Endothelial cell of umbilical vein (primary cell): ENCODE results near the gene PSMB5. TPM values are rescaled to one million over a fixed set of nuclear protein-coding genes. Genes with fewer than 3 reads are reported as not detected.

ENCODE experiments used
- BruUV-seq: library from RNA; stranded (reverse); fragments of 400-500 nt; replicated peaks from 2 replicates; lab custom pipeline; 2021; lab: Mats Ljungman, UMichigan
- CTCF ChIA-PET: fragments of 300-600, 350-600 bp; sonication (Branson Sonifier 250); formaldehyde crosslinking; loops from one replicate; lab custom pipeline; 2021; ENCODE audit warnings: antibody characterized with exemption, inconsistent platforms; lab: Charles Lee
- POLR2A ChIA-PET: fragments of 300-600, 350-600 bp; sonication (Branson Sonifier 250); formaldehyde crosslinking; loops from one replicate; lab custom pipeline; 2021; ENCODE audit warnings: antibody characterized with exemption, inconsistent platforms; lab: Charles Lee
- DNase-seq: peaks from one replicate; pipeline ENCODE4 v3.0.0-alpha.2; 2011; ENCODE audit warnings: low read depth, low spot score
- FAIRE-seq: peaks from 2 replicates; lab custom pipeline; 2011; peaks lifted over from hg19 to GRCh38; lab: Jason Lieb, UNC
- H2AFZ ChIP-seq: 2 replicates; pipeline ENCODE4 v1.6.0; 2012; ENCODE audit warnings: low read depth, low read length, control low read depth, inconsistent platforms
- H3K27ac ChIP-seq: 2 replicates; pipeline ENCODE4 v1.5.1; 2011; ENCODE audit warnings: low read depth, mild to moderate bottlenecking, control low read depth, low read length, moderate library complexity; ENCODE audit not compliant: insufficient read depth
- H3K27me3 ChIP-seq, 2 experiments: 2 replicates each; pipeline versions ENCODE4 v1.6.0 to v1.6.1; 2011; ENCODE audit warnings: low read length in 2 of 2, mixed read lengths in 1 of 2; ENCODE audit not compliant: control insufficient read depth in 2 of 2, insufficient read depth in 2 of 2
- H3K36me3 ChIP-seq, 2 experiments: 2 replicates in 1 of 2; 3 replicates in 1 of 2; pipeline ENCODE4 v1.5.1; 2011; ENCODE audit warnings: low read length in 2 of 2, mild to moderate bottlenecking in 1 of 2, moderate library complexity in 1 of 2; ENCODE audit not compliant: control insufficient read depth in 2 of 2, insufficient read depth in 2 of 2; ENCODE audit errors: extremely low read depth in 1 of 2
- H3K4me1 ChIP-seq: 3 replicates; pipeline ENCODE4 v1.5.1; 2011; ENCODE audit warnings: mild to moderate bottlenecking, low read length; ENCODE audit not compliant: control insufficient read depth, insufficient read depth; ENCODE audit errors: extremely low read depth
- H3K4me2 ChIP-seq: 2 replicates; pipeline ENCODE4 v1.6.1; 2011; ENCODE audit warnings: low read length, control low read depth, mixed read lengths; ENCODE audit not compliant: insufficient read depth
- H3K4me3 ChIP-seq, 3 experiments: fragments of 200-600 bp in 1 of 3; sonication (generic), shearing (Covaris generic) in 1 of 3; replicated peaks in 1 of 3; 2 replicates each; pipeline ENCODE4 v1.5.1; 2011 to 2016; ENCODE audit warnings: control low read depth in 3 of 3, low read length in 3 of 3, mild to moderate bottlenecking in 2 of 3, inconsistent platforms in 1 of 3, low read depth in 1 of 3, moderate library complexity in 1 of 3; ENCODE audit not compliant: insufficient read depth in 1 of 3
- H3K79me2 ChIP-seq: 2 replicates; pipeline ENCODE4 v1.6.0; 2012; ENCODE audit warnings: low read length, inconsistent platforms; ENCODE audit not compliant: control insufficient read depth, insufficient read depth
- H3K9ac ChIP-seq: replicated peaks from 2 replicates; pipeline ENCODE3; 2011; ENCODE audit warnings: low read length, control low read depth; ENCODE audit not compliant: insufficient read depth; ENCODE audit errors: extremely low read depth
- H3K9me1 ChIP-seq: replicated peaks from 3 replicates; pipeline ENCODE4 v1.6.0; 2011; ENCODE audit warnings: mild to moderate bottlenecking, low read length; ENCODE audit not compliant: control insufficient read depth, insufficient read depth; ENCODE audit errors: extremely low read depth
- H3K9me3 ChIP-seq: replicated peaks from 2 replicates; pipeline ENCODE4 v1.5.1; 2012; ENCODE audit warnings: low read length, inconsistent platforms; ENCODE audit not compliant: control insufficient read depth, insufficient read depth
- H4K20me1 ChIP-seq: replicated peaks from 2 replicates; pipeline ENCODE3; 2011; ENCODE audit warnings: mild to moderate bottlenecking, low read length; ENCODE audit not compliant: control insufficient read depth, insufficient read depth; ENCODE audit errors: extremely low read depth
- EZH2 ChIP-seq: IDR thresholded peaks from 2 replicates; pipeline ENCODE4 v1.6.1; 2012; ENCODE audit warnings: borderline replicate concordance, low read depth, mild to moderate bottlenecking, moderate library complexity, low read length, inconsistent platforms; ENCODE audit not compliant: severe bottlenecking
- FOS ChIP-seq: IDR thresholded peaks from 2 replicates; pipeline ENCODE4 v1.6.1; 2011; ENCODE audit warnings: mild to moderate bottlenecking, low read length, moderate library complexity, borderline replicate concordance; ENCODE audit not compliant: insufficient read depth
- GATA2 ChIP-seq: IDR thresholded peaks from 2 replicates; pipeline ENCODE4 v1.7.0; 2011; ENCODE audit warnings: low read depth, mild to moderate bottlenecking, moderate library complexity, mixed read lengths, low read length; ENCODE audit not compliant: insufficient read length, insufficient read depth
- JUN ChIP-seq: IDR thresholded peaks from 2 replicates; pipeline ENCODE4 v1.6.1; 2011; ENCODE audit warnings: borderline replicate concordance, low read depth; ENCODE audit not compliant: insufficient read length, insufficient read depth
- MYC ChIP-seq: IDR thresholded peaks from one replicate; pipeline ENCODE4 v1.6.1; 2011; ENCODE audit warnings: mild to moderate bottlenecking, low read depth, low read length
- POLR2A ChIP-seq: IDR thresholded peaks from 2 replicates; pipeline ENCODE4 v1.6.1; 2012; ENCODE audit warnings: low read depth, mild to moderate bottlenecking, control low read depth, low read length
- POLR2AphosphoS5 ChIP-seq: IDR thresholded peaks from 2 replicates; pipeline ENCODE4 v1.6.1; 2012; ENCODE audit warnings: low read depth, mild to moderate bottlenecking, control low read depth, low read length, moderate library complexity; ENCODE audit not compliant: insufficient read depth
- dilution Hi-C: fragments of 300-500 bp; cut with MboI; formaldehyde crosslinking; loops from one replicate; pipeline ENCODE4 v1.15.0; 2019; ENCODE audit warnings: low sequenced_read_pairs; ENCODE audit not compliant: extremely low pct_ligation_motif_present
- intact Hi-C: fragments of 100-400 bp; cut with micrococcal nuclease; formaldehyde crosslinking; loops from one replicate; pipeline ENCODE4 v1.10.0; 2022
- polyA plus RNA-seq, 4 experiments: library from polyadenylated mRNA; depleted of rRNA in 3 of 4; stranded (reverse) in 3 of 4; unstranded in 1 of 4; fragments of >200 nt; gene quantifications; 2 replicates each; pipeline versions ENCODE4 v1.2.1 to v1.2.3, GENCODE V29; 2011 to 2012; ENCODE audit warnings: missing spikeins in 1 of 4
- total RNA-seq: library from RNA; stranded (reverse); gene quantifications from 2 replicates; pipeline ENCODE4 v1.2.3, GENCODE V29; 2021
- TF ChIP-seq, protein P1 (sequence below), 2 donors: IDR thresholded peaks; 1 replicate in 1 of 2; 2 replicates in 1 of 2; pipeline ENCODE4 v1.5.1; 2011; ENCODE audit warnings: low read length in 2 of 2, mild to moderate bottlenecking in 2 of 2, moderate library complexity in 2 of 2, control low read depth in 1 of 2, inconsistent platforms in 1 of 2, low read depth in 1 of 2; ENCODE audit not compliant: insufficient read depth in 1 of 2; ENCODE audit errors: extremely low read depth in 1 of 2
- TF ChIP-seq, protein P2 (sequence below): IDR thresholded peaks from 2 replicates; pipeline ENCODE4 v1.6.1; 2011; ENCODE audit not compliant: insufficient read depth, insufficient read length

Gene PSMB5
- total and polyA plus RNA-seq, 2 donors (not counting 3 experiments of a cell fraction or from before 2014, with no cell fraction given) = 236 to 464 TPM

DNA sequence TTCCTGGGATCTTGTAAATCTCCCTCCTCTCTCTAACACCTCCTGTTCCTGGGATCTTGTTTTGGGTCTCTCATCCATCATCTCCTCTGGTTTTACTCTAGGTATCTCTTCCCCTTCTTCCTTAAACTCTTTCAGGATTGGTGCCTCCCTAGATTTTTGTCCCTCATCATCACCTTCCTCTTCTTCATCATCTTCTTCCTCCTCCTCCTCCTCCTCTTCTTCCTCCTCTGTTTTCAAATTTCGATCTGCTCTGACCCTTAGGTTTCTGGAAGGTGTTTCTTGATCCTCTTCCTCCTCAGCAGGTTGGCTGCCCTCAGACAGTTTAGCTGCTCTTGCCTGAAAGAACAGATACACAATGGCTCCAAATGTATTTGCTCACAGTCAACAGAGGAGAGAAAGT is 45.8 kb upstream of the PSMB5 start:
- Histone ChIP-seq H4K20me1 (no peaks in the 10 kb centered on the region), H3K27ac (no peak overlapping the region), H3K9me3 (no peaks in the 10 kb centered on the region), H3K4me3 (no peak overlapping the region), H3K27me3 (no peaks in the 10 kb centered on the region), H3K9ac (no peak overlapping the region), H2AFZ (no peak overlapping the region), H3K4me1 (peaks cover 24% of the 10 kb centered on the region), H3K9me1 (no peaks in the 10 kb centered on the region), H3K4me2 (no peak overlapping the region), H3K79me2 (peaks cover 8% of the 10 kb centered on the region), H3K36me3 (peaks cover 34 to 44% of the 10 kb centered on the region in 2 experiments)
- BruUV-seq = no TSS peak
- CTCF ChIA-PET = interaction anchor here (0.8 to 1.9 kb wide), 7 partner anchors 9 to 40 kb away, joined by 3 to 20 read pairs (median 4); partner anchors contain the start of genes ACIN1 and C14orf119
- POLR2A ChIA-PET = interaction anchor here (1.1 kb wide), 1 partner anchor 9 kb away, joined by 3 read pairs; no protein-coding TSS in a partner anchor
- dilution Hi-C loops (no loop called here), intact Hi-C loops (no loop called here)
- no peak for FAIRE-seq
- TF ChIP-seq FOS (no peak), EZH2 (no peak), GATA2 (no peak), MYC (no peak), POLR2AphosphoS5 (no peak), JUN (no peak), POLR2A (no peak)
- TF ChIP-seq, protein P1, sequence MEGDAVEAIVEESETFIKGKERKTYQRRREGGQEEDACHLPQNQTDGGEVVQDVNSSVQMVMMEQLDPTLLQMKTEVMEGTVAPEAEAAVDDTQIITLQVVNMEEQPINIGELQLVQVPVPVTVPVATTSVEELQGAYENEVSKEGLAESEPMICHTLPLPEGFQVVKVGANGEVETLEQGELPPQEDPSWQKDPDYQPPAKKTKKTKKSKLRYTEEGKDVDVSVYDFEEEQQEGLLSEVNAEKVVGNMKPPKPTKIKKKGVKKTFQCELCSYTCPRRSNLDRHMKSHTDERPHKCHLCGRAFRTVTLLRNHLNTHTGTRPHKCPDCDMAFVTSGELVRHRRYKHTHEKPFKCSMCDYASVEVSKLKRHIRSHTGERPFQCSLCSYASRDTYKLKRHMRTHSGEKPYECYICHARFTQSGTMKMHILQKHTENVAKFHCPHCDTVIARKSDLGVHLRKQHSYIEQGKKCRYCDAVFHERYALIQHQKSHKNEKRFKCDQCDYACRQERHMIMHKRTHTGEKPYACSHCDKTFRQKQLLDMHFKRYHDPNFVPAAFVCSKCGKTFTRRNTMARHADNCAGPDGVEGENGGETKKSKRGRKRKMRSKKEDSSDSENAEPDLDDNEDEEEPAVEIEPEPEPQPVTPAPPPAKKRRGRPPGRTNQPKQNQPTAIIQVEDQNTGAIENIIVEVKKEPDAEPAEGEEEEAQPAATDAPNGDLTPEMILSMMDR (IDR thresholded peaks at IDR 0.05; ENCODE audit: extremely low read depth in 1 of 2, insufficient read depth in 1 of 2, low read depth in 1 of 2, low read length in 2 of 2) = no peak
- TF ChIP-seq, protein P2, sequence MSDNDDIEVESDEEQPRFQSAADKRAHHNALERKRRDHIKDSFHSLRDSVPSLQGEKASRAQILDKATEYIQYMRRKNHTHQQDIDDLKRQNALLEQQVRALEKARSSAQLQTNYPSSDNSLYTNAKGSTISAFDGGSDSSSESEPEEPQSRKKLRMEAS = no peak
- no peak for DNase-seq
